ENCODE results near the gene ZNF215.

Gene ZNF215

GRCh38 chr11:6911378-6911777, 14.8 kb upstream of the ZNF215 start:
- H3K4me1 ChIP-seq (ENCODE audit: control insufficient read depth, low read depth, low read length) = no peaks in the 10 kb centered on the region
- no peak overlapping the region for H2AK5ac ChIP-seq (ENCODE audit: low read length)
- no peak overlapping the region for H3K4ac ChIP-seq (ENCODE audit: low read depth, low read length)
- no peak overlapping the region for H3K4me2 ChIP-seq (ENCODE audit: low read length)
- WGBS (ENCODE audit: extremely low coverage, insufficient coverage, low lambda C conversion rate) = no CpG with 5 or more reads among the region's 3 CpGs
- no peak overlapping the region for H4K8ac ChIP-seq (ENCODE audit: low read depth, low read length)
- no peak overlapping the region for H3K4me3 ChIP-seq (ENCODE audit: low read length)
- no peak overlapping the region for H2BK15ac ChIP-seq (replicated peaks; ENCODE audit: low read depth)
- no peak overlapping the region for H3K18ac ChIP-seq (ENCODE audit: low read length)
- no peak overlapping the region for H2BK5ac ChIP-seq (ENCODE audit: low read length)
- H3K56ac ChIP-seq (ENCODE audit: low read length) = no peak overlapping the region
- H3K27me3 ChIP-seq (ENCODE audit: insufficient read depth, low read length, poor library complexity) = no peaks in the 10 kb centered on the region
- no peaks in the 10 kb centered on the region for H3K79me2 ChIP-seq (ENCODE audit: control insufficient read depth, insufficient read depth, low read length)
- no peaks in the 10 kb centered on the region for H3K79me1 ChIP-seq (ENCODE audit: low read length)
- H3K27ac ChIP-seq (ENCODE audit: low read depth, low read length) = no peak overlapping the region
- DNase-seq = no peak
- H3K23ac ChIP-seq (ENCODE audit: low read length) = no peak overlapping the region
- H3K36me3 ChIP-seq (ENCODE audit: control insufficient read depth, insufficient read depth, low read length) = no peaks in the 10 kb centered on the region
- H4K5ac ChIP-seq (ENCODE audit: low read length) = no peak overlapping the region
- H3K9ac ChIP-seq (ENCODE audit: low read length) = no peak overlapping the region
- H2BK120ac ChIP-seq (ENCODE audit: low read depth, low read length) = no peak overlapping the region

DNA sequence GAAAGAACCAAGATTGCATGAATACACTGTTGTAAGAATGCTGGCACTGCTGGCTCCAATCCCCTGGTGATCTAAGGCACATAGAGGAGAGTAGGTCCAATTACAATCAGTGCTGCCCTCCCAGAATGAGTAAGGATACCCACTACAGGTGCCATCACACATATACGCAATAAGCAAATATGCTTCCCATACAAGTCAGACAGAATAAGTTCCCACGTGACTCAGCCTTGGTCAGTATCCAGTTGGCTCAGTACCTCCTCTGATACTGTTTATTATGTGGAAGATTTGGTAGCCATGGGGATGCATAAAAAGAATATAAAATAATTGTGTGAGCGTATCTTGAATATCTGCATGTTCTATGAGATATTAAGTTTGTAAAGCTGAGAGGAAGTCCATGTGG, 14.3 kb upstream of the ZNF215 start:
- H3K9ac ChIP-seq (ENCODE audit: low read length) = no peak overlapping the region
- H3K27ac ChIP-seq (ENCODE audit: low read depth, low read length) = no peak overlapping the region
- no peak overlapping the region for H3K4me2 ChIP-seq (ENCODE audit: low read length)
- H3K36me3 ChIP-seq (ENCODE audit: control insufficient read depth, insufficient read depth, low read length) = no peaks in the 10 kb centered on the region
- H4K5ac ChIP-seq (ENCODE audit: low read length) = no peak overlapping the region
- no peak overlapping the region for H3K4ac ChIP-seq (ENCODE audit: low read depth, low read length)
- no peak overlapping the region for H2BK120ac ChIP-seq (ENCODE audit: low read depth, low read length)
- H3K79me2 ChIP-seq (ENCODE audit: control insufficient read depth, insufficient read depth, low read length) = no peaks in the 10 kb centered on the region
- no peak overlapping the region for H2BK15ac ChIP-seq (replicated peaks; ENCODE audit: low read depth)
- no peak overlapping the region for H3K23ac ChIP-seq (ENCODE audit: low read length)
- no peak overlapping the region for H3K4me3 ChIP-seq (ENCODE audit: low read length)
- H3K79me1 ChIP-seq (ENCODE audit: low read length) = no peaks in the 10 kb centered on the region
- H2AK5ac ChIP-seq (ENCODE audit: low read length) = no peak overlapping the region
- no peaks in the 10 kb centered on the region for H3K27me3 ChIP-seq (ENCODE audit: insufficient read depth, low read length, poor library complexity)
- no peak overlapping the region for H3K18ac ChIP-seq (ENCODE audit: low read length)
- no peak for DNase-seq
- no peak overlapping the region for H3K56ac ChIP-seq (ENCODE audit: low read length)
- WGBS (ENCODE audit: extremely low coverage, insufficient coverage, low lambda C conversion rate) = 100% methylated on average over 1 of the region's 3 CpGs
- no peak overlapping the region for H4K8ac ChIP-seq (ENCODE audit: low read depth, low read length)
- no peaks in the 10 kb centered on the region for H3K4me1 ChIP-seq (ENCODE audit: control insufficient read depth, low read depth, low read length)
- H2BK5ac ChIP-seq (ENCODE audit: low read length) = no peak overlapping the region

- no peak overlapping the region for H3K4ac ChIP-seq (ENCODE audit: low read depth, low read length)
- H4K8ac ChIP-seq (ENCODE audit: low read depth, low read length) = no peak overlapping the region
- WGBS (ENCODE audit: extremely low coverage, insufficient coverage, low lambda C conversion rate) = no CpG with 5 or more reads among the region's 2 CpGs
- no peak overlapping the region for H3K56ac ChIP-seq (ENCODE audit: low read length)
- no peaks in the 10 kb centered on the region for H3K27me3 ChIP-seq (ENCODE audit: insufficient read depth, low read length, poor library complexity)
- H3K9ac ChIP-seq (ENCODE audit: low read length) = no peak overlapping the region
- no peak overlapping the region for H3K18ac ChIP-seq (ENCODE audit: low read length)
- H3K4me1 ChIP-seq (ENCODE audit: control insufficient read depth, low read depth, low read length) = no peaks in the 10 kb centered on the region
- H3K79me2 ChIP-seq (ENCODE audit: control insufficient read depth, insufficient read depth, low read length) = no peaks in the 10 kb centered on the region
- DNase-seq = no peak
- H3K4me3 ChIP-seq (ENCODE audit: low read length) = no peak overlapping the region
- H3K27ac ChIP-seq (ENCODE audit: low read depth, low read length) = no peak overlapping the region
- no peak overlapping the region for H3K4me2 ChIP-seq (ENCODE audit: low read length)
- H2BK120ac ChIP-seq (ENCODE audit: low read depth, low read length) = no peak overlapping the region
- H3K36me3 ChIP-seq (ENCODE audit: control insufficient read depth, insufficient read depth, low read length) = no peaks in the 10 kb centered on the region
- no peak overlapping the region for H2BK15ac ChIP-seq (replicated peaks; ENCODE audit: low read depth)
- H2AK5ac ChIP-seq (ENCODE audit: low read length) = no peak overlapping the region
- H2BK5ac ChIP-seq (ENCODE audit: low read length) = no peak overlapping the region
- no peak overlapping the region for H4K5ac ChIP-seq (ENCODE audit: low read length)
- no peak overlapping the region for H3K23ac ChIP-seq (ENCODE audit: low read length)
- H3K79me1 ChIP-seq (ENCODE audit: low read length) = no peaks in the 10 kb centered on the region
Observed at GRCh38 chr11:6919698-6920097, 6.5 kb upstream of the ZNF215 start.

- no peaks in the 10 kb centered on the region for H3K79me2 ChIP-seq (ENCODE audit: control insufficient read depth, insufficient read depth, low read length)
- no peak within 1 kb of the TSS for H4K5ac ChIP-seq (ENCODE audit: low read length)
- no peak within 1 kb of the TSS for H3K4me3 ChIP-seq (ENCODE audit: low read length)
- H3K27me3 ChIP-seq (ENCODE audit: insufficient read depth, low read length, poor library complexity) = no peaks in the 10 kb centered on the region
- no peak within 1 kb of the TSS for H3K9ac ChIP-seq (ENCODE audit: low read length)
- no peak within 1 kb of the TSS for H3K4me2 ChIP-seq (ENCODE audit: low read length)
- no peaks in the 10 kb centered on the region for H3K36me3 ChIP-seq (ENCODE audit: control insufficient read depth, insufficient read depth, low read length)
- H3K4me1 ChIP-seq (ENCODE audit: control insufficient read depth, low read depth, low read length) = peaks cover 2% of the 10 kb centered on the region
- no peak within 1 kb of the TSS for H3K23ac ChIP-seq (ENCODE audit: low read length)
- no peak within 1 kb of the TSS for H3K18ac ChIP-seq (ENCODE audit: low read length)
- H4K8ac ChIP-seq (ENCODE audit: low read depth, low read length) = no peak within 1 kb of the TSS
- H2BK5ac ChIP-seq (ENCODE audit: low read length) = no peak within 1 kb of the TSS
- WGBS (ENCODE audit: extremely low coverage, insufficient coverage, low lambda C conversion rate) = no CpG with 5 or more reads among the region's 1 CpG
- no peaks in the 10 kb centered on the region for H3K79me1 ChIP-seq (ENCODE audit: low read length)
- no peak within 1 kb of the TSS for H3K56ac ChIP-seq (ENCODE audit: low read length)
- H2BK120ac ChIP-seq (ENCODE audit: low read depth, low read length) = no peak within 1 kb of the TSS
- H2BK15ac ChIP-seq (replicated peaks; ENCODE audit: low read depth) = no peak within 1 kb of the TSS
- no peak within 1 kb of the TSS for H3K4ac ChIP-seq (ENCODE audit: low read depth, low read length)
- DNase-seq = no peak
- H2AK5ac ChIP-seq (ENCODE audit: low read length) = no peak within 1 kb of the TSS
- H3K27ac ChIP-seq (ENCODE audit: low read depth, low read length) = no peak within 1 kb of the TSS
Observed at GRCh38 chr11:6920702-6921101, 5.5 kb upstream of the ZNF215 start, which contains the start of gene OR2D3. TSS of gene OR2D3 (plus strand) at chr11:6921002. CDS start at chr11:6921002, 0 bp downstream.

DNA sequence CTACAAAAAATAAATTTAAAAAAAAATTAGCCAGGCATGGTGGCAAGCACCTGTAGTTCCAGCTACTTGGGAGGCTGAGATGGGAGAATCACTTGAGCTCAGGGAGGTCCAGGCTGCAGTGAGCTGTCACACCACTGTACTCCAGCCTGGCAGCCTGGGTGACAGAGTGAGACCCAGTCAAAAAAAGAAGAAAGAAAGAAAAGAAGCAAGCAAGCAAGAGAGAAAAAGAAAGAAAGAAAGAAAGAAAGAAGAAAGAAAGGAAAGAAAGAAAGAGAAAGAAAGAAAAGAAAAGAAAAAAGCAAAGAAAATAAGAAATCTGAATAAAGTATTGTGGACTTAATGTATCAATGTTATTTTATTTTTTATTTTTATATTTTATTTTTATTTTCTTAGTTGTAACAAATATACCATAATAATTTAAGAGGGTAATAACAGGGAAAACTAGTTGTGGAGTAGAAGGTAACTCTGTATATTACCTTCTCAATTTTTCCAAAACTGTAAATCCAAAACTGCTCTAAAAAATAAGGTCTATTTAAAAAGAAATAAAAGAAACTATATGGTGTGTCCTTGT, 1.1 kb upstream of the ZNF215 start:
- Histone ChIP-seq H2BK5ac (ENCODE audit: low read length) (no peak overlapping the region), H3K56ac (ENCODE audit: low read length) (no peak overlapping the region), H4K5ac (ENCODE audit: low read length) (no peak overlapping the region), H3K36me3 (ENCODE audit: control insufficient read depth, insufficient read depth, low read length) (no peaks in the 10 kb centered on the region), H3K27ac (ENCODE audit: low read depth, low read length) (no peak overlapping the region), H3K9ac (ENCODE audit: low read length) (no peak overlapping the region), H3K18ac (ENCODE audit: low read length) (no peak overlapping the region), H3K23ac (ENCODE audit: low read length) (no peak overlapping the region), H3K27me3 (ENCODE audit: insufficient read depth, low read length, poor library complexity) (no peaks in the 10 kb centered on the region), H3K4ac (ENCODE audit: low read depth, low read length) (no peak overlapping the region), H4K8ac (ENCODE audit: low read depth, low read length) (no peak overlapping the region), H2BK120ac (ENCODE audit: low read depth, low read length) (no peak overlapping the region), H3K4me1 (ENCODE audit: control insufficient read depth, low read depth, low read length) (peaks cover 8% of the 10 kb centered on the region), H2BK15ac (replicated peaks; ENCODE audit: low read depth) (no peak overlapping the region), H3K4me3 (ENCODE audit: low read length) (no peak overlapping the region), H2AK5ac (ENCODE audit: low read length) (no peak overlapping the region), H3K79me2 (ENCODE audit: control insufficient read depth, insufficient read depth, low read length) (peaks cover 4% of the 10 kb centered on the region), H3K4me2 (ENCODE audit: low read length) (no peak overlapping the region), H3K79me1 (ENCODE audit: low read length) (peaks cover 4% of the 10 kb centered on the region)
- no peak for DNase-seq

DNA sequence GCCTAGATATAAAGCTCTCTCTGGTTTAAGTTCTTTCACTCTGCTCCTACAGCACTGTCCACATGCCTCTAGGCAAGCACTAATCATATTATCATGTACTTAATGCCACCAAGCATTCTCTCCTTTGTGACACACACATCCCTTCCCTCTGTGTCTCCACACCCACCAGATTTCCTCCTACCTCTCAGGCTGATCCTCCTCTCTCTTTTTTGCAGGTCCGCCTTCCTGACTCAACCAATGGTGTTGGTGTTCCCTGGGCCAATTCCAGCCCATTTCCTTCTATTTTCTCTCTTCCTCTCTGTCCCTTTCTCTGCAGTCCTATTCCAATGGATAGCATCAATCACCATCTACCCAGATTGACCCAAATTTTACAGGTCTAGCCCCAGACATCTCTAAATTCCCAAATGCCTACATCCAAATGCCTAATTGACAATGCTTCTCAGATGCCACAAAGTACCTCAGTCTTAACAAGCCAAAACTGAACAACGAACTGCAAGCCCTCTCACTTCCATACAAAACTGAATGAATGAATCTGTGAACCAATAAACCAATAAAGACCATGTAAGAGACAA, 504 bp upstream of the ZNF215 start:
- Histone ChIP-seq H3K27ac (ENCODE audit: low read depth, low read length) (no peak overlapping the region), H2AK5ac (ENCODE audit: low read length) (no peak overlapping the region), H2BK15ac (replicated peaks; ENCODE audit: low read depth) (no peak overlapping the region), H3K4ac (ENCODE audit: low read depth, low read length) (no peak overlapping the region), H3K56ac (ENCODE audit: low read length) (peak overlapping the region; percentile 69), H3K36me3 (ENCODE audit: control insufficient read depth, insufficient read depth, low read length) (no peaks in the 10 kb centered on the region), H3K79me1 (ENCODE audit: low read length) (peaks cover 4% of the 10 kb centered on the region), H4K5ac (ENCODE audit: low read length) (no peak overlapping the region), H3K4me2 (ENCODE audit: low read length) (peak overlapping the region; percentile 42), H3K4me1 (ENCODE audit: control insufficient read depth, low read depth, low read length) (peaks cover 8% of the 10 kb centered on the region), H2BK120ac (ENCODE audit: low read depth, low read length) (no peak overlapping the region), H3K27me3 (ENCODE audit: insufficient read depth, low read length, poor library complexity) (no peaks in the 10 kb centered on the region), H3K18ac (ENCODE audit: low read length) (no peak overlapping the region), H2BK5ac (ENCODE audit: low read length) (no peak overlapping the region), H3K79me2 (ENCODE audit: control insufficient read depth, insufficient read depth, low read length) (peaks cover 4% of the 10 kb centered on the region), H3K9ac (ENCODE audit: low read length) (peak overlapping the region; percentile 65), H3K23ac (ENCODE audit: low read length) (no peak overlapping the region), H3K4me3 (ENCODE audit: low read length) (peak overlapping the region; percentile 39), H4K8ac (ENCODE audit: low read depth, low read length) (no peak overlapping the region)
- WGBS (ENCODE audit: extremely low coverage, insufficient coverage, low lambda C conversion rate) = no CpG with 5 or more reads among the region's 2 CpGs
- DNase-seq = peak; percentile 81
